NK-92 (cell line): Measurements from ENCODE around the gene SDK1.

ENCODE experiments used
- DNase-seq: peaks from one replicate; lab custom pipeline; 2025; ENCODE audit not compliant: unreplicated experiment; lab: John Stamatoyannopoulos, UW

Gene SDK1

DNA sequence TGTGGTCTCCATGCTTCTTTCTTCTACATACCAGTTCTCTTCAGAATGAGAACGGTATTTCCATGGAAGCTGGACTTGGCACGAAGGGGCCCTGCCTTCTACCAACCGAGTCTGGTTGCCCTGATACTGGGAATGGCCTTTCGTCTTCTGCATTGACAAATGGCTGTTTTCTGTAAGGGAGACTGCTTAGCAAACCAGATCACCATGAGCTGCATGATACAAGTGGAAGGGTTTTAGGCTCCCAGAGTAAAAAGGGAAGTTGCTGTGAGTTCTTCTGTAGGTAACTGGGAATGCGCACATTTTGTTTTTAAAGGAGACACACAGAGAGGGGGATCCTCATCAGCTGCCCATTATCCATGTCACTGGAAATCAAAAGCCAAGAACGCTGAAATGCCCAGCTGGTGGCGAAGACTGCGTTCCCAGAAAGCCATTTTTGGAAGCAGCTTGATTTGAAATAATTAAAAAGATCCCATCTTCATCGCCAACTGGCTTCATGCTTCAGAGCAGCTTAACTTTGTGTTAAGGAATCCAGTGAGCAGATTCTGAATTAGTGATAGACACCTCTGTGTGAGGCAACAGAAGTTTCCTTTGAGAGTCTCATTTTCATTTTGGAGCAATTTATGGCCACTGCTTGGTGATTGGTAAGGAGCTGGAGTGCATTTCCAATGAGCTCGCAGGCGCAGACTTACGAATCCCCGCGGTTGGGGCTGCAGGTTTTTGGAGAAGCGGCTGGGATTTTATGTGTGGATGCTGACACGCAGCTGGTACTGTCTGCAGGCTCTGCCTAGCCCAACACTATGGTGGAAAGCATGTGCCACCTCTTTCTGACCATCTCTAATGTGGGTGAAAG, 708.4 kb downstream of the SDK1 start:
- DNase-seq, result no peak

DNA sequence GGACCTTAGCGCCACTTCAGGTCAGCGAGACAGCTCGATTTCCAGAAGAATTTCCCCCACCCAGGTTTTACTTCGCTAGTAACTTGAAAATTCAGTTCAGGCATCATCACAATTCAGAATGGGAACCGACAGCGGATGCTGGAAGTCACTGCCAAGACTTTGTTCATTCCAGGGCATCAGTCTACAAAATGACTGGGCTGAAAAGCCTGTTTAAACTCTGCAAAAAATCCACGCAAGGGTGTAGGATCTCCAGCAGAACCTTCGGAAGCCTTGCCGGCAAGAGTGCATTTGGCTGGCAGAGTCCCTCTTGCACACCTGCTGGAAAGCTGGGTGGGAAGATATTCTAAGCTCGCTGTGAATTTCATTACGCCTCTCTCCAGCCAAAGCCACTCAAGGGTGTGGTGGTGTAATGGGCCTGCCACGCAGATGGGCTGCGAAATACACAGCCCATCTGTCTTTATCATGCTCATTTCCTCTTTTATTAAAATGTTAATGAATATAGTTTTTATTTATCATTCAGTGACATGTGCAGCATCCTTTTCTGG, 709.1 kb downstream of the SDK1 start:
- no peak for DNase-seq

DNA sequence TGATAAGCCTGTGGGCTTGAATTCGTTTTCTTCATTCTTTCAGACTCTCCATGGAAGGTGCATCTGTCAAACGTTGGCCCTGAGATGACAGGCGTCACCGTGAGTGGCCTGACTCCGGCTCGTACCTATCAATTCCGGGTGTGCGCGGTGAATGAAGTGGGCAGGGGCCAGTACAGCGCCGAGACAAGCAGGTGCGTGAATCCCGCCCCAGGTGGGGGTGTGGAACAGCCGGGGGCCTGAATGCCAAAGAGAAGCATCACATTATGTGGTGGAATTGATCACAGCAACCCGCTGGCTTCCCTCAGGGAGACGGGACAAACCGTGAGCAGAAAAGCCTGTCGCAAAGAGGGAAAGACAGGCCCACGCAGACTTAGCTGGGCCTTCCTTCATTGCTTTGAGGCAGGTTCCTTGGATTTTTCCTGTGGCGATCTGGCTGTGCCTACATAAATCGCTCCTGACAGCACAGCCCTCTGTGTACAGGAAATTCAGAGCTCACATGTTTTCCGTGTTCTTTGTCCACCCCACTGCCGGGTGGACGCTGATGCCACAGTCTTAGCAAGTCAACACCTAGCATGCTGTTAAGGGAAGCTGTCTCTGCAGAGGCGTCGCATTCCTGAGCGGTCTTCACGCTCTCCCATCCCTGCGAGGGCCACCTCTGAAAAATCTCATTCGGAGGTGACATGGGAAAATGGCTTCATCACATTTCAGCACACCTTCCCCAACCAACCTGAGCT, 710.0 kb downstream of the SDK1 start:
- DNase-seq, result no peak

DNA sequence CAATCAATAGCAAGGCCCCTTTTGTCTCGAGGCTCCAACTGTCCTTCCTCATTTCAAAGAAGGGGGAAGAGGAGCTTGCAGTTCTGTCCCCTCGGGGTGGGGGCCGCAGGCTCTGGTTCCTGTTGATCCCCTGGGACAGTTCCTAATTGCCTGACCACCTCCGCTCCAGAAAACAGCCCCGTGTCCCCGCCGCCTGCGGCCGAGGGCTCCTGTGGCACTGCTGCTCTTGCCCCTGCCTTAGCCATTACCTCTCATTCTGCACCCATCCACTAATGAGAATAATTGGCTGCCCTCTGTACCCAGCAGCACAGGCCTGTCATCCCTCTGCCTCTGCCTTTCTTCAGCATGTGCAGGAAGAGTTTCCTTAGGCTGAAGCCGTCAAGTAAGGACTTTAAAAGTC, 712.7 kb downstream of the SDK1 start:
- DNase-seq, result no peak

DNA sequence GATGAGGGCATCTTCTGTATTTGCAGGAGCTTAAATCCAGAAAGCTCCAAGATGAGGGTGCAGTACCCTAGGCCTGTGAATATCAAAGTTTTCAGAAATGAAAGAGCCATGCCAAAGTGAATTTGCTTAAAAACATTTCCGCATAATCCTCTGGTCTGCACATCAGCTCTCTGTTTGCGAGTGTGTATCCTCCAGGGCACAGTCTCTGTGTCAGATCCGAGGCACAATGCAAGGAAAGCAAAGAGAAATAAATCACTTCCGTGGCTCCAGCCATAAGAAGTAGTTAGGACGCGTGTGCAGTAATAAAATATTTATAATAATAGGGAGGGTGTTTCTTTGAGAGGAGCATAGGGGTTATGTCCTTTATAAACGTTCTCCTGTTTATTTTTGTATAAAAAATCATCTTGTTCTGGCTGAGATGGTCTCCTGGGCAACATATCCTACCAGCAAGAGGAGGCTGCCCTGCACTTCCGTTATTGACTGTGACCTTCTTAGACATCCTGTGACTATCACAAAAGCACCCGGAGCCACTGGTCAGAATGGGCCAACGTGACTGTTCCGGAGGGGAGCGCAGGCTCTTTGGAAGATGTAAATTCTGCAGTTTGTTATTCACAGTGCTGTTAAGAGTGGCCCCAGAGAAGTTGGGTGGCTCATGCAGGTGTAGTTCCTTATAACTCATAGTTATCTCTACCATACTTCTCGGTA, 713.4 kb downstream of the SDK1 start:
- no peak for DNase-seq

DNA sequence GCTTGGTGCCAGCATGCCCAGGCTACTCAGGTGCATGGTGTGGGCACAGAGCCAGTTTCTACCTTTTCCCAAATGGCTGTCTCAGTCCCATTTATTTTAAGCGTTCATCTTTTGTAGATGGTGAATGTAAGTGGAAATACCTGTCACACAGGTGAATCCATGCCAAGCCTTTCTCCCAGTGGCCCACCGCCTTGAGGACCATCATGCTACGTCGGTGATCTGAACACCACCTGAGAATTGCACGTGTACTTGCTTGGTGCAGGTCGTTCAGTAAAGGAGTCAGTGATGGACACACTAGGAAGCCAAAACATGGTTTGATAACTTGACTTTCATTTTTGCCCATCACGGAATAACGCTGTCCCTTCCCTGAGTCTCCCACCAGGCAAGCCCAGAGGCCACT, 714.3 kb downstream of the SDK1 start:
- no peak for DNase-seq

DNA sequence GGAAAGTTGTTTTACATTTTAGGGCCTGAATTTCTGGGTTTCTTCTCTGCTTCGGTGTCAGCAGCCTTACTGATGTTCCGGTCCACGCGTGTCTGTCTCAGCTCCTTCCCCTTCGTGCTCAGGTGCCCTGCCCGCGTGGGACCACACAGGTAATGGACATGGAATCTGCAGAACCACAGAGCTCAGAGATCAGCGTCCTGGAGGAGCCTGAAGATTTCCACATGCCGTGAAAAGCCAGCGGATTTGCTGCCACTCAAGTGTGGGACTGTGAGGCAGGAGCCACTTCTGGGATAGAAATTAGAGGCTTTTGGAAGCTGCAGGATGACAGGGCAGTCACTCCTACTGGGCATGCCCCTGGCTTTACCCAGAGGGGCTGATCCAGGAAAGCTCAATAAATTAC, 714.9 kb downstream of the SDK1 start:
- no peak for DNase-seq

DNA sequence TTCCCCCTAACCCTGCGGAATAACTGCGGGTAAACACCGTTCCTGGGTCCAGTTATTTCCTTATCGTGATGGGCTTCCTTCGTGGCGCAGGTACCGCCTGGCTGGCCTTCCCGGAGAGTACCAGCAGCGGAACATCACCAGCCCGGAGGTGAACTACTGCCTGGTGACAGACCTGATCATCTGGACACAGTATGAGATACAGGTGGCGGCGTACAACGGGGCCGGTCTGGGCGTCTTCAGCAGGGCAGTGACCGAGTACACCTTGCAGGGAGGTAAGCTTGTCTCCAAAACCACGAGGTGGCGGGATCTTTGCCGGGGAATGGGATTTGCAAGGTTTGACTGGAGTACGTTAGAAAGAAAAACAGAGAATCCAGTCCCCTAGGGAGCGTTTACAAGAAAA, 716.0 kb downstream of the SDK1 start:
- DNase-seq, result no peak

DNA sequence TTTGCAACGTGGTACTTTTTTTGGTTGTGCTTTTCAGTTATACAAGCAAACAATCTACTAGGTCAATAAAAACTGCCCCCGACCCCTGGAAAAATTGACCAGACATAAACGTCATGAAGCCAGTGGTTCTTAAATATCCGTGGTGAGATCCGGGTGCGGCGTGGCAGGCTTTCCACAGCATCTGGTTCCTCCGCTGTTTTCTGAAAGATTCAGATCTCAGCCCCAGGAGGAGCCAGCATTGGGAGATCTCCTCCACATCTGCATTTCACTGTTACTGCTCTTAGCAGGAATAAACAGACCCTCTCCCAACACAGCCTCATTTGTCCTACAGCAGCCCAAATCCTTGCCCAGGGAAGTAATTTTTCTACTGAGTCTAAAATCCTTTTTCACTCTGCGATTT, 716.7 kb downstream of the SDK1 start:
- no peak for DNase-seq

DNA sequence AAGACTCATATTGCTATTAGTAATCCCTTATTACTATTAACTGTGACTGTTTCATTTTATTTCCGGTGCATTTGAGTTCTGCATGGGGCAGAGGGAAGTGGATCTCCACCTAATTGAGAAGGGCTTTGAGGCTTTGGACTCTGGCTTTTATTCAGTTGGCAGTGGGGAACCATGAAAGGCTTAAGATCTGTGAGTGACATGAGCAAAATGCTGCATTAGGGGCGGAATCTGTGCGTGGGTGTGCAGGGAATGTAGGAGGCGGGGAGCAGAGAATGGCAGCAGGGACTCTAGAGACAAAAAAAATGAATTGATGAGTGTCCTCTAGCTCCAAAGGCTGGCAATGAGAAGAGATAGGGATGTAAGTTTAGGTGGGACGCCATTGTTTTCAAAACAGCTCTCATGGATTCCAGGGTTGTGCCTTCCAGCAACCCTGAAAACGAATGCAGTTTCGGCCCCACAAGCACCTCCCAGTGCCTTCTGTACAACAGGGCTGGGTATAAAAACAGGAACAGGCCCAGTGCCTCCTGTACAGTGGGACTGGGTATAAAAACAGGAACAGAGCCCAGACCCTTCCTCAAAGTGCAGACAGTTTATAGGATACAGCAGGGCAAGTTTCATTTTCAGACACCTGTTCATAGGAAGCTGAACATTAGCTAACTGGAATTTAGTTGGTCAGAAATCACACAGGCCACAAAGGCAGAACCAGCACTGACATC, 717.7 kb downstream of the SDK1 start:
- no peak for DNase-seq

DNA sequence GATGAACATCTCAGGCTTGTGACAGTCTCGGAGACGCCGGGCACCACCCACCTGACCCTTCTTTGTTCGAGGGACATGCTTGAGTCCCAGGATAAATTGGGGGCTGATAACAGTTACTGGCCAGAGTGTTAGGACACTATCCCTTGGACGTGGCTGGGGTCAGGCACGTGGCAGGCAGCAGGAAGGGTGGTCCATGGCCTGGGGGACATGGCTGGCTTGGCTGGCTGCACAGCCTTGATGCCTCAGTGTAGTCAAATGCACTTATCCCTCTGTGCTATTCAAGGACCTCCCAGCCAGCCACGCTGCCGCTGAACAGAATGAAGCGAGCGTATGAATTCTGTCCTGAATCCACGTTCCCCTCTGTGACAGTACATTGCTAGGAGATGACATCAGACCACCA, 719.0 kb downstream of the SDK1 start:
- no peak for DNase-seq

DNA sequence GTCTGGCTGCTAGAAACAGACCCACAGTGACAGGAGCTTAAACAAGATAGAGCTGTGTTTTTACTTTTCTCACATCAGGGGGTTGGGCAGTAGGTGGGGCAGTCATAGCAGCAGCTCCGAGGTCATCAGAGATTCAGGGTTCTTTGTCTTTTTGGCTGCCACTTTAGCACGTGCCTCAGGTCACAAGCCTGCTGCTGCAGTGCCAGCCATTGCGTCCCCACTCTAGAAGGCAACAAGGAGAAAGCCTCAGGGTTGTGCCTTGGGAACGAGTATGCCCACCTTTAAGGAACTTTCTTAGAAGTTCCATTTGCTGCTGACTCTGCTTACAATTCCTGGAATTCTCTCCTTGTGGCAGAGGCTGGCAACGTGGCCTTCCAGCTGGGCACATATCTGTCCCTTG, 720.4 kb downstream of the SDK1 start:
- no peak for DNase-seq

DNA sequence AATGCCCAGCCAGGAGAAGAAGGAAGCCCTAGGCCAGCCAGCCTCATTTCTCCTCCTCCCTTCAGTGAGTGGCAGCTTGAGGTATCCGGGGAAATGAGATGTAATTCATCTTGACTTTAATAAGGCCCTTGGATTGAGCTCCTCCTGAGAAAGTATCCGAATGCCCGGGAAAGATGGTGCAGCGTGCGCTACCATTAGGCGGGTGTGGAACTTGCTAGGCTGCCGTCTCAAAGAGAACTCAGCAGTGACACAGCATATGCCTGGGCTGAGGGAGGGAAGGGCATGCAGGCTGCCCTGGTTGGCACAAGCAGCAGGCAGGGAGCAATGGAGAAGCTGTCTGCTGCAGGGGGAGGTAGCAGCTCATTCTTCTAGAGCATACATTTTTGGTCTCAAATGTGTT, 721.2 kb downstream of the SDK1 start:
- no peak for DNase-seq

DNA sequence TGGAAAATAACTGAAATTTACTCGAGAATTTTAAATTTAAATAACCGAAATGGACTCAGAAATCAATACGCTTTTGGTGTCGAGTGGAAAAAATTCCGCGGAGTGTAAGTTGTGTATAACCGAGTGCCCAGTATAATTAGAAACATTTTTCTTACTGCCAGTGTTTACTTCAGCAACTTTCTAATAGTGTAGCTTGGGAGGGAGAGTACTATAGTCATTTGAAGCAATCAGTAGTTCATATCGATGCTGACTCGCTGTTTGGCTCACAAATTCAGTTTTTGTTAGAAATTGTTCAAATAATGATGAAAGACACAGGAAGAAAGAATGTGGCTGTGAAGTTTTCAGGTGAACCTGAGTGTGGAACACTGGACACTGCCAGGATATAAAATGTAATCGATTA, 722.5 kb downstream of the SDK1 start:
- DNase-seq, result no peak

DNA sequence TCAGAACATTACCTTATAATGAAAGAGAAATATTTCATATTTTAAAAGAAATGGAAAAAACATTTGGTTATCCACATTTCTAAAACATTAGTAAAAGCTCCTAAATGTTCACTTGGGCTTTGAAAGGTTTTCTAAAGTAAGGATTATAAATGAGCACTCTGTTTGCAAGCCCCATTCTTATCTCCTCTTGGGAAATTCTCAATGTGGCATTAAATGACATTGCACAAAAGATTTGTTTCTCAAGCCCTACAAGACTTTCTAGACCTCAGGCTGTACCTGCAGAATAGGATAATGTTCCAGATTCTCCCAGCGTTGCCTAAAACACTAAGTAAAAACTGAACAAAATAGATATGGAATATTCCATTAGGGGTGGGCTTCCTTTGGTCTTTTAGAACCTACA, 723.1 kb downstream of the SDK1 start:
- DNase-seq, result no peak

DNA sequence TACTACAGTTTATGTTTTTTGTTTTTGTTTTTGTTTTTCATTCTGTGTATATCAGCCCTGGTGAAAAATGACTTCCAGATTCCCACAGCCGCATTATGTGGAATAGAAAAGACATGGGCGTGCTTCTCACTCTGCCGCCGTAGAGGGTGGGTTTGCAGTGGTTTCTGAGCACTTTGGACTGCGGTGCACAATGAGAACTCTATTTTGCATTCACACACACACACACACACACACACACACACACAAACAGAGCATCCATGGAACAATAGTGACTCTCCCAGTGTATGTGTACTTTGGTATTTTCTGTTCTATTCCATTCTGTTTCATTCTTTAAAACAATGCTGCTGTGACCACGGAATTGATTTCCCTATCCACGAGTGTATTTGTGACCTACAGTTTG, 723.8 kb downstream of the SDK1 start:
- DNase-seq, result no peak

DNA sequence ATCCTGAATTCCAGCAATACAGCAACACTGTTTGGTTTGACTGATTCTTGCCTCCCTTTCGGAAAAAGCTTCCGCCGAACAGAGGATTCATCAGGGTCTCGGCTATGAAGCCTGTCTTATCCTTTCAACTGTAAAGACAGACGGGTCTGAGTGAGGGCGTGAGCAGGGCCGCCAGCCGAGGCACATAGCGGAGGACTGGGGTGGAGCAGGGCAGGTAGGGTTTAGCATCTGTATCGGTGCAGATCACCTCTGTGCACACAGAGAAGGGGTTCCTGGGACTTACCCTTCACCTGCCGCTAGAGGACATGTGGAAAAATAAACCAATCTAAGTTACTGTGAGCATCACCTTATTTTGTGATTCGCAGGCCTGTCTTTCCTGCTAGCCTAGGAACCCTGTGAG, 724.2 kb downstream of the SDK1 start:
- no peak for DNase-seq

DNA sequence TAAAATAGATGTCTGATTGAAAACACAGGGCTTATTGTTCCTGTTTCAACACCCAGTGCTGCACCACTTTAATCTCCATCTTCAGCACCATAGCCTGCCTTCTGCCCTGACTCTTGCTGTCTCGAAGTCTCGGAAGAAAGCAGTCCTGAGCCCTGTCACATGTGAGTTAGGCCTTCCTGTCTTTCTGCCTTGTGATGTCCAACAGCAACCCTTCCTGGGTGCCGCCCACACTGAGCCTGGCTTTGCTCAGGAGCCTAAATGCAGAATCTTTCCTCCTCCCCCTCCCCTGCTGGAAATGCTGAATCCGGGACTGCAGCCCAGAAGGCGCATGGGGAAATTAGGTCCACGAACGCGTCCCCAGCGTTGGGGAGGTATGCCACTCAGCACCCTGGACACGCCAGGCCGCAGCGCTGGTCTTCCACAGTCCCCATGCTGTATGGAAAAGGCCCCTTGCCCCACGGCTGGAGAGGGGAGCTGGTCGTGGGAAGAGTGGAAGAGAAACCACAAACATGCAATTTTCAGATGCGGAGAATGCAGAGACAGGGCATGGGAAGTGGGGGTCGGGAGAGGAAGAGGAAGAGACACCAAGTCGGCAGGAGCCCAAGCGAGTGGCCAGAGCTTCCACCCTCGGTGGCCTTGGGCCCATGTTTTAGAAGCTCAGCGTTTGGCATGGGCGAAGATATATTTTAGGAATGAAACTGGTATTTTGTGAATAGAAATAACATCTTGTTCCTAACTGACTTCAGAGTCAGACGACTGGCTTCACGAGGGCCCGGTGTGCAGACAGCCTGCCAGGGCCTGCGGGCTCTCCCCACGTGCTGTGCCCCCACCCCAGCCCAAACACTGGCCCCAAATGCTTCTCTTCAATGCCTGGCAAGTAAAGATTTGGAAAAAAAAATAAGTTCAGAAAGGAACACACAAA, 724.9 kb downstream of the SDK1 start:
- DNase-seq, result no peak

DNA sequence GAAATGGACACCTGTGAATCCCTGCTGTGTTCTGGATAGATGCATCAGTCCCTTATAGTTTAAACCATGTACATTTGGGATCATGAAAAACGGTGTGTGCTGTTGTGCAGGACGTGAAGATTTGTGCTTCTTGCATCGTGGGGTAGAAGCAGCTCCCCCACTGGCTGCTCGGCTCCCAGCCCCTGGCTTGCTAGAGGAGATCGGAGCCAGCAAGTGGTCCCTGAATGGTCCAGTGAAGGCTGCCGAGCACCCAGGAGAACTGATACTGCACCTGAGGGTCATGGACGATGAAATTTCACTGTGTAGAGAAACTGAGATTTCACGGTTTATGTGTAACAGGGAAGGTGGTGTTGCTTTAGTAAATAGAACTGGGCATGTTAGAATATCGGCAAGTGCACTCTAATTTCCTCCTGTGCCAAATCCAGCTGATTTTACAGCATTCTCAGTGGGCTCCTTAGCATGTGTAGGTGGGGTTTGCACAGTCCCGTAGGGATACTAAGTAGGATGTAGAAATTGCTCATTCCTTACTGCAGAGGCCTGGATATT, 726.0 kb downstream of the SDK1 start:
- DNase-seq, result no peak

DNA sequence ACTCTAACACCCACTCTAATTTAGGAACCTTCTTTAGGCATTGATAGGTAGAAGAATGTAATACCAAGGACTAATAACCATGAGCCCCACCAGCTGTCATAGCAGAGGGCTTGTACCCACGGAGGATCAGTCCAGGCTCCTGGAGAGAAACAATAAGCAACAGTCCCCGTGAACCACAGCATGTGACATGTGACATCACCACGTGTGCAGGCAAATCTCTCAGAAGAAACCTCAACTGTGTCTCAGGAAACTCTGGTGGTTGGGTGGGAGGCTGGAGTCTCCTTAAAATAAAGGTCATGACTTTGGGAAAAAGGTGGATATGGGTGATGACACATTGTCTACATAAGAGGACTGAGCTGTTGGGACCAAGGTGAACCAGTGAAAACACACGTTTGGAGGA, 727.2 kb downstream of the SDK1 start:
- DNase-seq, result no peak
